Measurements from ENCODE around the gene PHKA1.
"Not testable (repeated sequence)": the region's sequence is repeated elsewhere in the genome, so short reads cannot be mapped to it uniquely, and the experiment has no call there.

The PHKA1 gene

DNA sequence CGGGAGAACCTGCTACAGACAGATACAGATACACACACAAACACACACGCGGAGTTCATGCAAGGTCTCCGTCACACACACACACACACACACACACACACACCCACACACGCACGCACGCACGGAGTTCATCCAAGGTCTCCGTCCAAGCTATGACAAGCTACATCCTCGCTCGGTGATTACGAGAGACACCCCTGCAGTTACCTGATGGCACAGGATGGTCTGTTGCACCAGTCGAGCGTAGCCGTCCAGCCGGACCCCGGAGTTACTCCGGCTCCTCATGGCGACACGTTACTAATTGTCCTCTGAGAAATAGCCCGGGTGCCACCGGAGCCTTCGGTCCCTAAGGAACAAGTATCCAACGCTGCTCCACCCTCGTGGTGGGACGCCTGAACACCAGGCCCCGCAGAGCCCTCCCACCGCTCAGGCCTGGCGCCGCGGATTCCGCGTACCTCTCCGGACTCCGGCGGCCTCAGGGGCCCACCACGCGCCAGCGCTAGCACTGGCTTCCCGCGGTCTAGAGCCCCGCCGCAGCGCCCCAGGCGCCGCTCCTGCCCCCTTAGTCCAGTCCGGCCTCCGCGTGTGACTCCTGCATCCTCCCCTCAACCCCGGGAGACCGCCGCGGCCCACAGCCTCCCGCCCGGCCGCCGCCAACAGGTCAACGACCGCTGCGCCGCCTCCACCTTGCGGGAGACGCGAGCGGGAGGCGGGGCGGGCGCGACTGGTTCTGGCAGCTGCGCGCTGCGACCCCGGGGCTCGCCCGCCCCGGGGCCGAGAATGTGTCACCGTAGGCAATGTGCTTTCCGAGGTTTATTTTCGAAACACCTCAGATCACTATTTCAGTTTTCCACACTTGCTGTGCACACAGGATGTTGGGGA lies at the start of gene PHKA1:
TSS of gene PHKA1 (minus strand) at position 708 of the 879 bp plus-strand sequence. CDS start at position 282, 426 bp downstream.
- peak; percentile 48 for DNase-seq (ENCODE audit: low spot score)
- not testable (repeated sequence) for FAIRE-seq

DNA sequence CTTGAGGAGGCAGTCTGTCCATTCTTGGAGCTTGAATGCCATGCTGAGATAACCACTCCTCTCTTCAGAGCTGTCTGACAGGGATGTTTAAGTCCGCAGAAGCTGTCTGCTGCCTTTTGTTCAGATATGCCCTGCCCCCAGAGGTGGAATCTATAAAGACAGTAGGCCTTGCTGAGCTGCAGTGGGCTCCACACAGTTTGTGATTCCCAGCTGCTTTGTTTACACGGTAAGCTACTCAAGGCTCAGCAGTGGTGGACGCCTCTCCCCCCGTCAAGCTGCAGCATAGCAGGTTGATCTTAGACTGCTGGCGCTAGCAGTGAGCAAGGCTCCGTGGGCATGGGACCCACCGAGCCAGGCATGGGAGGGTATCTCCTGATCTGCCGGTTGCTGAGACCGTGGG lies 46.3 kb upstream of the PHKA1 start:
- not testable (repeated sequence) for FAIRE-seq; DNase-seq (ENCODE audit: low spot score)

DNA sequence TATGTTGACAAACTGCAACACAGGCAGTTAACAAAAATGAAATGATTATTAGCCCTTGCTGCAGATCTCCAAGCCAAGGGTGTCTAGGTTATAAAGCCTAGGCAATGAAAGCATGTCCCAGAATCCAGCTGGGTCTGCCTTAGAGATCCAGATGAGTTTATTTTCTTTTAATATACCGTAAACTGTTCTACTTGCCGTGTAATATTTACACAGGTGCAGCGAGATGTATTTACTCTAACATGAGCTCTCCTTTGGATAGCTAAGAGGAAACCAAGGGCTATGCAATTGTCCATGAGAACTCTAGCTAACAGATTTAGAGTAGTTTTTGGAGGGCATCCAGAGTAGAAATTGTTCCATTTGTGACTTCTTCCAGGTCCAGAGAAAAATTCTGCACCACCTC lies 34.4 kb upstream of the PHKA1 start:
- not testable (repeated sequence) for FAIRE-seq; DNase-seq (ENCODE audit: low spot score)

DNA sequence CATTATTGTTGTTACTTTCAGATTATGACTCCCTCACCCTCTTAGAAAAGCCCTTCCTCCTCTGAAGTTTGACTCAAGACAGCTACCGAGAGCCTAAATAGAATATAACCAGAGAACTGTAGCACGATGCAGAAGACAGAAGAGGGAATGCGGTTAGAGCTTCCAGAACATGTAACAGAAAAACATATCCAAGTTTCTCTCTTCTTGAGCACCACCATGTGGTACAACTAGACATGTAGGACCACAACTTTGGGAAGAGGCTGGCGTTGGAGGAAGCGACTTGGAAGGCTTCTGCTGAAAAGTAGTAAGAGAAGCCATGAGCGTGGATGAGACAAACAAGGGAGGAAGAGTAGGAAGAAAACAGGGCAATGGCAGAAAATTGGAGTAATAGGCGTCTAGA lies 31.4 kb upstream of the PHKA1 start:
- not testable (repeated sequence) for FAIRE-seq; DNase-seq (ENCODE audit: low spot score)

DNA sequence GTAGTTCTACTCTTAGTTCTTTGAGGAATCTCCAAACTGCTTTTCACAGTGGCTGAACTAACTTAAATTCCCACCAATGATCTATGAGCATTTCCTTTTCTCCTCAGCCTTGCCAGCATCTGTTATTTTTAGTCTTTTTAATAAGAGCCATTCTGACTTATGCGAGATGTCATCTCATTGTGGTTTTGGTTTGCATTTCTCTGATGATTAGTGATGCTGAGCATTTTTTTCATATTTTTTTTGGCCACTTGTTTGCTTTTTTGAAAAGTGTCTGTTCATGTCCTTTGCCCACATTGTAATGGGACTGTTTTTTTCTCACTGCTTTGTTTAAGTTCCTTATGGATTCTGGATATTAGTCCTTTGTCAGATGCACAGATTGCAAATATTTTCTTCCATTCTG lies 21.5 kb upstream of the PHKA1 start:
- FAIRE-seq (no peak), DNase-seq (ENCODE audit: low spot score) (no peak)

DNA sequence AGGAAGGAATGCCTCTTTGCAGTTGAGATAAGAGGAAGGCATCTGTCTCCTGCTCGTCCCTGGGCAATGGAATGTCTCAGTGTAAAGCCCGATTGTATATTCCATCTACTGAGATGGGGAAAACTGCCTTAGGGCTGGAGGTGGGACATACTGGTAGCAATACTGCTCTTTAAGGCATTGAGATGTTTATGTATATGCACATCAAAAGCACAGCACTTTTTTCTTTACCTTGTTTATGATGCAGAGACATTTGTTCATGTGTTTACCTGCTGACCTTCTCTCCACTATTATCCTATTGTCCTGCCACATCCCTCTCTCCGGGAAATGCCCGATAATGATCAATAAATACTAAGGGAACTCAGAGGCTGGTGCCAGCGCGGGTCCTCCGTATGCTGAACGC lies 19.5 kb upstream of the PHKA1 start:
- DNase-seq (ENCODE audit: low spot score); FAIRE-seq: not testable (repeated sequence)

DNA sequence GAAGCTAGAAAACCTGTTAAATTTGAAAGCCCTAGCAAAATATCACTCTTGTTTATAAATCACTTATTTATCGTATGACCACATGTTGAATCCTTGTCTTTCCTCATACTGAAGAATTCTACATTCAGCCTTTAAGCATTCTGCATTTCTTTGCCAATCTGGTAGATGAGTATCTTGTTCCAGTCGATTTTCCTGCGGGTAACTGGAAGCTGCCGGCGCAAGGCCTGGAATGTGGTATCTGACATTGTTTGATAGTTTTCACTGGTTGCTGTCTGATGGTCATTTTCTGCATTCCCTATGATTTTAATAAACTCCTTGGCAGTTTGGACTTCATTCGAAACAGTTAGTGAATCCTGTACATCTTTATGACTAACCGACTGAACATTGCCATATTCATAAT lies 13.7 kb upstream of the PHKA1 start:
- DNase-seq (ENCODE audit: low spot score) (no peak), FAIRE-seq (no peak)

DNA sequence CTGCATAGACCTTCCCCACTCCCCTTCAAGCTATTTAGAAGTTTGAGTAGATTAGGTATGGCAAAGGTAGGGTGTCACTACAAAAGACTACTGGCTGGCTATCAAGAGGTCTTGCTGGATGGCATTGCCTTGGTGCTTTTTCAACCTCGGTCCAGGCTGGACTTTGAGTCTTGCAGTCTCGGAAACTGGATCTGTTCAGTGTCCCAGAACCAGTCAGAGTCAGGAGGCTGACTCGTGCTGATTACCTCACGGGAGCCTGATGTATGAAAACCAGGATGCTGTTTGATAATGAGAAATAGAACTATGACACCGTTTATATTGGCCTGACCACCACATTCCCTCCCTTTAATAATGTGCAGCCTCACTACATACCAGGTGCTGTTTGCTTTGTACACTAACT lies 2.7 kb upstream of the PHKA1 start:
- FAIRE-seq: no peak
- no peak for DNase-seq (ENCODE audit: low spot score)

DNA sequence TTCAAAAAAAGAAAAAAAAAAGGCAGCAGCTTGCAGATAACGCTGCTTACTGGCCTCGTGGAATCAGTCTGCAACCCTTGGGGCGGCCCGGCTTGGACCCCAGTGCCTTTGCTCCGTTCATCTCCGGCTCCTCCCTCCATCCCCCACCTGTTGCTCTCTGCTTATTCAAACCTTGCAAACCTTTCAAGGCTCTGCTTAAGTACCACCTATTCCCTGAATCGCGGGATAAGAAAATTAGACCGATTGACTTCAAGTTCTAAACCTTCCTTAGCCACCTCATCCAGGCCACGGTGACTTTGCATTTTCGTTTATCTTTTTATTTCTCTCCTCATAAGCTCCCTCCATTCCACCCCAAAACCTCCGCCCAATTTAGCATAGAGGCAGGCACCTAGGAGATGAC lies 1.4 kb upstream of the PHKA1 start:
- DNase-seq (ENCODE audit: low spot score) (no peak), FAIRE-seq (no peak)

DNA sequence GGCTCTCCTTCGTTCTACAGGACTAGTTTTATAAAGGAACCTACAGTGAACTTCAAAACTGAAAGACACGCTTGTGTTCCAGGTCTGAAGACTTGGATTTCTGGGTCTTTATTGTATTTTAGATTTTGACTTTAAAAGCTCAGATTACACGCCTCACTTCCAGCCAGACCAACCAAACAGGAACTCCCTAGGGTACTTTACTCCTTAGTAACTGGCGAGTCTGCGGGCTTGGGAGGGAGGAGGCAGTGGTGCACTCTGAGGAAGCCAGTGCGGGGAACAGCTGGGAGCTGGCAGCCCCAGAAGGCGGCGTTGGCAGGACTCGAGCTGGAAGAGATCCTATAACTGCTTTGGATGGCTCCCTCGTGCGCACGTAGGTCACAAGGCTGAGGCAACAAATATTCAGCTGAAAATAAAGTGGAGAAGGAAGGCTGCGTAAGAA lies 391 bp upstream of the PHKA1 start:
- DNase-seq (ENCODE audit: low spot score) (peak; percentile 50), FAIRE-seq (no peak)

DNA sequence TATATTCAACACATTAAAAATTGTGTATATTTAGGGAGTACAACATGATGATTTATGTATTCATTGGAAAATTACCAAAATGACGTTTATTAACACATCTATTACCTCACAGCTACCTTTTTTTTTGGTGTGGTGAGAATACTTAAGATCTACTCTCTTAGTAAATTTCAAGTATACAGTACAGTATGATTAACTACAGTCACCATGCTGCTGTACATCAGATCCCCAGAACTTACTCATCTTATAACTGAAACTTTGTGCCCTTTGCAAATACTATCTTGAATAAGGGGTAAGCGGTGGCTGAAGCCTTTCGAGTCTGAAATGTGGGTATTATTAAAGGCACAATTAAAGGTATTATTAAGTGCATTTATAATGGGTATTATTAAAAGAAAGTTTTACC lies 976 bp downstream of the PHKA1 start:
- DNase-seq (ENCODE audit: low spot score): no peak
- no peak for FAIRE-seq

DNA sequence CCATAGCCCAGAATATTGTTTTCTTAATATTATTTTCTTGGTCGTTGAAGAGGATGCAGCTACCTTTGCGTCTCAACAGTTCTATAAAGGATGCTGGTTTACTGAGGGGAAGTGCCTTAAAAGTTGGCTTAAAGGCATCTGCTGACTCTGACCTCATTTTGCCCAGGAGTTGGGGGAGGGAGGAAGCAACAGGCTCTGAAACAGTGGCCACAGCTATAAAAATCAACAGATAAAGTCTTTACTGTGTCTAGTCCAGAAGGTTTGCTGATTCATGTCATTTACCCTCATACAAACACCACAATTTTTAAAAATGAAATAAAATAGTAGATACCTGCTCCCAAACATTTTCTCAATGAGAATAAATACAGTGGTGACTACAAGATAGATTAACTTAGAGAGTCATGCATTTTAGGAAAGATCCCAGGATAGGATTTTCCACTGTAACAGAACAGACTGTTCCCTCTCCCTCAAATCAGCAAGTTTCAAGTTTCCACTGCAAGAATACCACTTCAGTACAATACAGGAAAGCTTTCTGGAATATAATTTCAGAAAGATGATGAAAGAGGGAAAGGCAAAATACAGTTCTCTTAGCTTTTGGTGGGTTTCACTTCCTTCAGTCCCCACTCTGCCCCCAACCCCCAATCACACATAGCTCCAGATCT lies 1.9 kb downstream of the PHKA1 start:
- DNase-seq (ENCODE audit: low spot score) (peak; percentile 2), FAIRE-seq (no peak)

DNA sequence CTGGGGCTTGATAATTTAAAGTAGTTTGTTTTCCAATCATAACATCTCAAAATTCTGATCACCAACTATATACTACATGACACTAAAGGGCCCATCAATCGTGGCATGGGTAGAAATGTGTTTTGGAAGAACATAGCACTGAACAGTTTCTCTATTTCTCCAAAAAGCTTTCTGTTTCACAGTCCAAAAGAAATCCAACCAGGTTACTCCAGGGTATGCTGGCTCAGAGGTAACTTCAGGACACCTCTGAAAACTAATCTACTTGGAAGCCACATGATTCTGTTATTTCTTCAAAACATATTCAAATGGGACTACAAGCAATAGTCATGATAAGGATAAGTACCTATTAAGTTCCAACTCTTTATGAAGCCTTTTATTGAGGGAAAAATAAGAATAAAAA lies 8.3 kb downstream of the PHKA1 start:
- no peak for DNase-seq (ENCODE audit: low spot score)
- FAIRE-seq: no peak

DNA sequence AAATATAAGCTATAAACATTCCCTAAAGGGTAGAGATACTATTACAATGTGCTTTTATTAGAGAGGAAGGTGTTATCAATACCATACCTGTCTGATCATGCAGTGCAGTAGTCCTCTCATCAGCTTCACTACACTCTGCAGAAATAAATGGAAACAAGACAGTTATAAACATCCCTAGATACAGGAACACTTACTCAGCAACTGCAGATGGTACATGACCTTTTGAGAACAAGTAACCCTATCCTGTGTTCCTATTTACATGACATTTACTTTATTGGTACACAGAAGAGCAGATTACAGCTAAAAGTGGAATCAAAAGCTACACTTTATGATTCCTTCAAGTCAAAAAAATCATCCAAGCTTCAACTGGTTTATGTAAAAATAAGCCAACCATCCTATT lies 9.0 kb downstream of the PHKA1 start:
- FAIRE-seq (no peak), DNase-seq (ENCODE audit: low spot score) (no peak)

DNA sequence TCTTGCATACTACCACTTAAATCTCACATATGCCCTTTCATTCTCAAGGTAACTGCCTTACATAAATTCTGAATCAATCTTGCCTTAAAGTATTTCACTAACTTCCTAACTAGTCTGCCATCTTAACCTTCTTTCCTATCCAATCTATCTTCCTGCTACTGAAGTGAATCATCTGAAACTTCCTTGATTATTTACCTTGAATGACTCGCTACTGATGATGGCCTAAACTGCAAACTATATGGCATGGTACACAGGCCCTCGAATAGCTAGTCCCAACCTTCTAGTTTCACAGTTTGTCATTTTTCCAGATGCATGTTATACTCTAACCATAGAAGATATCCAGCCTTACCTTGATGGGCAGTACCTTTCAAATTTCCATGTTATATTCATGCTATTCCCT lies 19.9 kb downstream of the PHKA1 start:
- DNase-seq (ENCODE audit: low spot score) (no peak), FAIRE-seq (no peak)

DNA sequence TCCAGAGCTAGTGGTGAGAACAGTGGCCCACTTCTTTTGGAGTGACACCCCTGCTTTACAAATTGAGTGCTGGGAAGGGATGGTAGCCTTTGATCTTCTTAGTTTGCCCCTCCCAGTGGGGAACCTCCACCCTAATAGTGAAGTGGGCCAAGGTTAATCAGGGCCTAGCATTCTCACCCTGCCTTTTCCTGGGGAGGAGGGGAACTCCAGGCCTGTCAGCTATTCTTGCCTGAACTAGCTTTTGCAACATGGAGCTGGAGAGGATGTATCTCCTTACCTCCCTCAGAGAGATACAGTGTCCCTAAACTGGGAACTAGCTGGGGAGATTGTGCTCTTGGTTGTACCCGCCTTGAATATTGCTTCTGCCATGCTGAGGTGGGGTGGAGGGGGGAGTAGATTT lies 20.6 kb downstream of the PHKA1 start:
- DNase-seq (ENCODE audit: low spot score) (no peak), FAIRE-seq (no peak)

DNA sequence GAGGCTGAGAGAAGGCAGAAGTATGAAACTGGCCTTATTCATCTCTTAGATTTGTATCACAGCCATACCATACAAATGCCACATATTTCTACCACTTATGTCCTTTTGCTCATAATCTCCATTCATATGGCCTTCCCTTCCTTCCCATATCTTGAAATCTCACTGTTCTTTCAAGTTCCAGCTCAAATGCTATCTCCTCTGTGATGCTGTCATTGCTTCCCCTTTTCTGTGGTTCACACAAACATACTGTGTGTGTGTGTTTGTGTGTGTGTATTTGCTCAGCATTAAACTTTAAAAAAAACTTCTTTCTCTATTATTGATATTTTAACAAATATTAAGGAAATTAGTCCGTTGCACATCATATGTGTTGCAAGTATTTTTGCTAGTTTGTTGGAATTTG lies 26.7 kb downstream of the PHKA1 start:
- no peak for FAIRE-seq
- DNase-seq (ENCODE audit: low spot score): no peak

DNA sequence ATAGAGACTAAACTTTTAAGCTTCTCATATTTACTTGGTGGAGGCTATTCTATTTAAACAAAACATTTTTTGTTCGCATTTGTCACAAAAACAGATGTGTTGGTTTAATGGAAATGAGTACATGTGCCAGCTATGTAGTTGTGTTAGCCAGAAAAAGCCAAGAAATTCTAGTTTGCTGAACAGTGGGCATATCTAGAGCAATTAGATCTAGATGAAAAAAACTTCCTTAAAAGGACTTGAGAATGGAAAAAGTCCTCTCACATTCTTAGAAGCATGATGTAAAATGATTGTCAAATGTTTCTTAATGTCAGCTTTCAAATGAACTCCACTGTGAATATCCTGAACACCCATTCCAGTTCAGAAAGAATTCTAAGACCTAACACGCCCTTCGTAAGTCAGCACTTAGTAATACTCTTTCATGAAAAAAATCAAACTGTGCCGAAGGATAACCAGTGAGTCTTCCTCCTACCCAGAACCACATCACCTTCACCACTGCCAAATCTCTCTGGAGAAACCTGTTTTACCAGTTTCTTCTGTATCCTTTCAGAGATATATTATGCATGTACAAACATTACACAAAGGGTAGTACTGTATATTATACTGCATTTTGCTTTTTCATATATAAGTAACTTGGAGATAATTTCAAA lies 28.2 kb downstream of the PHKA1 start:
- DNase-seq (ENCODE audit: low spot score): no peak
- FAIRE-seq: no peak

DNA sequence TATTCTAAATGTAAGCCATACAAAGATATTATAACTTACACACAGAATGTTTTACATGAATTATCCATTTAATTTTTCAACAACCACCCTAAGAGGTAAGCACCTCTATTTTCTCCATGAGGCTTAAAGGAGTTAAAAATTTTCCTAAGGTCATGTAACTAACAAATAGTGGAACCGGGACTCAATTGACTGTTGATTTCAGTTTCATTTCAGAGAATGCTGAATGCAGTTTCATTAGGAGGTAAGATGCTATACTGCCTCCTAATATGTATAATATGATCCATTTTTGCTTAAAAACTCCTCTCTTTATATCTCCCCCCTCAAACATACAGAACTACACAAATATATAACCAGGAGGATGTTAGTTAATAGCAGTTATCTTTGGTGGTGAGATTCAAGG lies 29.1 kb downstream of the PHKA1 start:
- no peak for DNase-seq (ENCODE audit: low spot score)
- FAIRE-seq: no peak

DNA sequence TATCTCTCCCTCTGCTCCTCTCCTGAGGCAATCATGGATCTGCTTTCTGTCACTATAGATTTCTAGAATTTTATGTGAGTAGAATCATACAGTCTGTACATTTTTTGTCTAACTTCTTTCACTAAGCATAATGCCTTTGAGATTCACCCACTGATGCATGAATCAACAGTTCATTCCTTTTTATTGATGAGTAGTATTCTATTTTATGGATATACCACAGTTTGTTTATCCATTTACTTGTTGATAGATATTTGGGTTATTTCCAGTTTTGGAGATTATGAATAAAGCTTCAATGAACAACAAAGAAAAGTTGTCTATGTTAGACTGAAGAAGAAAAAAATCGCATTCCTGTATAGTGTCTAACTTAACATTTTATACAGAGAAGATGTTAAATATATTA lies 30.5 kb downstream of the PHKA1 start:
- DNase-seq (ENCODE audit: low spot score): no peak
- no peak for FAIRE-seq

DNA sequence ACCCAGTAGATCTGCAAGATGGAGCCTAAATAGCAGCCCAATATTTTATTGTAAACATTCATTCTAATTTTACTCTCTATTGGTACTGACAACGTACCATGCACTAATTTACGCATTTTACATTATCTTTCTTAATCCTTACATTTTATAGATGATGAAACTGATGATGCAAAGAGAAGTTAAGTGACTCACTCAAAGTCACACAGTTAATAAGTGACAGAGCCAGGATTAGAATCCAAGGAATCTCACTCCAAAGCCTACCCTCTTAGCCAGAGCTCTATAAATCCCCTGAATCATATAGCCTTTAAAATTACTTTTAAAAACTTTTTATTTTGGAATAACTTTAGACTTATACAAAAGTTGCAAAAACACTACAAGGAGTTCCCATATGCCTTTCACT lies 37.6 kb downstream of the PHKA1 start:
- DNase-seq (ENCODE audit: low spot score): no peak
- no peak for FAIRE-seq

DNA sequence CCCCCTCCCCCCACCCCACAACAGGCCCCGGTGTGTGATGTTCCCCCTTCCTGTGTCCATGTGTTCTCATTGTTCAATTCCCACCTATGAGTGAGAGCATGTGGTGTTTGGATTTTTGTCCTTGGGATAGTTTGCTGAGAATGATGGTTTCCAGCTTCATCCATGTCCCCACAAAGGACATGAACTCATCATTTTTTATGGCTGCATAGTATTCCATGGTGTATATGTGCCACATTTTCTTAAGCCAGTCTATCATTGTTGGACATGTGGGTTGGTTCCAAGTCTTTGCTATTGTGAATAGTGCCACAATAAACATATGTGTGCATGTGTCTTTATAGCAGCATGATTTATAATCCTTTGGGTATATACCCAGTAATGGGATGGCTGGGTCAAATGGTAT lies 40.2 kb downstream of the PHKA1 start:
- FAIRE-seq; DNase-seq (ENCODE audit: low spot score): not testable (repeated sequence)

Data from urothelium cell line (cell line).